Endothelial cell of umbilical vein (primary cell): ENCODE results near the gene WASF3. TPM values are rescaled to one million over a fixed set of nuclear protein-coding genes. Genes with fewer than 3 reads are reported as not detected.

Source experiments
- BruUV-seq: library from RNA; stranded (reverse); fragments of 400-500 nt; replicated peaks from 2 replicates; lab custom pipeline; 2021; lab: Mats Ljungman, UMichigan
- CTCF ChIA-PET: fragments of 300-600, 350-600 bp; sonication (Branson Sonifier 250); formaldehyde crosslinking; loops from one replicate; lab custom pipeline; 2021; ENCODE audit warnings: antibody characterized with exemption, inconsistent platforms; lab: Charles Lee
- POLR2A ChIA-PET: fragments of 300-600, 350-600 bp; sonication (Branson Sonifier 250); formaldehyde crosslinking; loops from one replicate; lab custom pipeline; 2021; ENCODE audit warnings: antibody characterized with exemption, inconsistent platforms; lab: Charles Lee
- DNase-seq: peaks from one replicate; pipeline ENCODE4 v3.0.0-alpha.2; 2011; ENCODE audit warnings: low read depth, low spot score
- FAIRE-seq: peaks from 2 replicates; lab custom pipeline; 2011; peaks lifted over from hg19 to GRCh38; lab: Jason Lieb, UNC
- H2AFZ ChIP-seq: 2 replicates; pipeline ENCODE4 v1.6.0; 2012; ENCODE audit warnings: low read depth, low read length, control low read depth, inconsistent platforms
- H3K27ac ChIP-seq: 2 replicates; pipeline ENCODE4 v1.5.1; 2011; ENCODE audit warnings: low read depth, mild to moderate bottlenecking, control low read depth, low read length, moderate library complexity; ENCODE audit not compliant: insufficient read depth
- H3K27me3 ChIP-seq, 2 experiments: 2 replicates each; pipeline versions ENCODE4 v1.6.0 to v1.6.1; 2011; ENCODE audit warnings: low read length in 2 of 2, mixed read lengths in 1 of 2; ENCODE audit not compliant: control insufficient read depth in 2 of 2, insufficient read depth in 2 of 2
- H3K36me3 ChIP-seq, 2 experiments: 2 replicates in 1 of 2; 3 replicates in 1 of 2; pipeline ENCODE4 v1.5.1; 2011; ENCODE audit warnings: low read length in 2 of 2, mild to moderate bottlenecking in 1 of 2, moderate library complexity in 1 of 2; ENCODE audit not compliant: control insufficient read depth in 2 of 2, insufficient read depth in 2 of 2; ENCODE audit errors: extremely low read depth in 1 of 2
- H3K4me1 ChIP-seq: 3 replicates; pipeline ENCODE4 v1.5.1; 2011; ENCODE audit warnings: mild to moderate bottlenecking, low read length; ENCODE audit not compliant: control insufficient read depth, insufficient read depth; ENCODE audit errors: extremely low read depth
- H3K4me2 ChIP-seq: 2 replicates; pipeline ENCODE4 v1.6.1; 2011; ENCODE audit warnings: low read length, control low read depth, mixed read lengths; ENCODE audit not compliant: insufficient read depth
- H3K4me3 ChIP-seq, 3 experiments: fragments of 200-600 bp in 1 of 3; sonication (generic), shearing (Covaris generic) in 1 of 3; replicated peaks in 1 of 3; 2 replicates each; pipeline ENCODE4 v1.5.1; 2011 to 2016; ENCODE audit warnings: control low read depth in 3 of 3, low read length in 3 of 3, mild to moderate bottlenecking in 2 of 3, inconsistent platforms in 1 of 3, low read depth in 1 of 3, moderate library complexity in 1 of 3; ENCODE audit not compliant: insufficient read depth in 1 of 3
- H3K79me2 ChIP-seq: 2 replicates; pipeline ENCODE4 v1.6.0; 2012; ENCODE audit warnings: low read length, inconsistent platforms; ENCODE audit not compliant: control insufficient read depth, insufficient read depth
- H3K9ac ChIP-seq: replicated peaks from 2 replicates; pipeline ENCODE3; 2011; ENCODE audit warnings: low read length, control low read depth; ENCODE audit not compliant: insufficient read depth; ENCODE audit errors: extremely low read depth
- H3K9me1 ChIP-seq: replicated peaks from 3 replicates; pipeline ENCODE4 v1.6.0; 2011; ENCODE audit warnings: mild to moderate bottlenecking, low read length; ENCODE audit not compliant: control insufficient read depth, insufficient read depth; ENCODE audit errors: extremely low read depth
- H3K9me3 ChIP-seq: replicated peaks from 2 replicates; pipeline ENCODE4 v1.5.1; 2012; ENCODE audit warnings: low read length, inconsistent platforms; ENCODE audit not compliant: control insufficient read depth, insufficient read depth
- H4K20me1 ChIP-seq: replicated peaks from 2 replicates; pipeline ENCODE3; 2011; ENCODE audit warnings: mild to moderate bottlenecking, low read length; ENCODE audit not compliant: control insufficient read depth, insufficient read depth; ENCODE audit errors: extremely low read depth
- EZH2 ChIP-seq: IDR thresholded peaks from 2 replicates; pipeline ENCODE4 v1.6.1; 2012; ENCODE audit warnings: borderline replicate concordance, low read depth, mild to moderate bottlenecking, moderate library complexity, low read length, inconsistent platforms; ENCODE audit not compliant: severe bottlenecking
- FOS ChIP-seq: IDR thresholded peaks from 2 replicates; pipeline ENCODE4 v1.6.1; 2011; ENCODE audit warnings: mild to moderate bottlenecking, low read length, moderate library complexity, borderline replicate concordance; ENCODE audit not compliant: insufficient read depth
- GATA2 ChIP-seq: IDR thresholded peaks from 2 replicates; pipeline ENCODE4 v1.7.0; 2011; ENCODE audit warnings: low read depth, mild to moderate bottlenecking, moderate library complexity, mixed read lengths, low read length; ENCODE audit not compliant: insufficient read length, insufficient read depth
- JUN ChIP-seq: IDR thresholded peaks from 2 replicates; pipeline ENCODE4 v1.6.1; 2011; ENCODE audit warnings: borderline replicate concordance, low read depth; ENCODE audit not compliant: insufficient read length, insufficient read depth
- POLR2A ChIP-seq: IDR thresholded peaks from 2 replicates; pipeline ENCODE4 v1.6.1; 2012; ENCODE audit warnings: low read depth, mild to moderate bottlenecking, control low read depth, low read length
- POLR2AphosphoS5 ChIP-seq: IDR thresholded peaks from 2 replicates; pipeline ENCODE4 v1.6.1; 2012; ENCODE audit warnings: low read depth, mild to moderate bottlenecking, control low read depth, low read length, moderate library complexity; ENCODE audit not compliant: insufficient read depth
- dilution Hi-C: fragments of 300-500 bp; cut with MboI; formaldehyde crosslinking; loops from one replicate; pipeline ENCODE4 v1.15.0; 2019; ENCODE audit warnings: low sequenced_read_pairs; ENCODE audit not compliant: extremely low pct_ligation_motif_present
- intact Hi-C: fragments of 100-400 bp; cut with micrococcal nuclease; formaldehyde crosslinking; loops from one replicate; pipeline ENCODE4 v1.10.0; 2022
- polyA plus RNA-seq, 4 experiments: library from polyadenylated mRNA; depleted of rRNA in 3 of 4; stranded (reverse) in 3 of 4; unstranded in 1 of 4; fragments of >200 nt; gene quantifications; 2 replicates each; pipeline versions ENCODE4 v1.2.1 to v1.2.3, GENCODE V29; 2011 to 2012; ENCODE audit warnings: missing spikeins in 1 of 4
- total RNA-seq: library from RNA; stranded (reverse); gene quantifications from 2 replicates; pipeline ENCODE4 v1.2.3, GENCODE V29; 2021
- TF ChIP-seq, protein P1 (sequence below), 2 donors: IDR thresholded peaks; 1 replicate in 1 of 2; 2 replicates in 1 of 2; pipeline ENCODE4 v1.5.1; 2011; ENCODE audit warnings: low read length in 2 of 2, mild to moderate bottlenecking in 2 of 2, moderate library complexity in 2 of 2, control low read depth in 1 of 2, inconsistent platforms in 1 of 2, low read depth in 1 of 2; ENCODE audit not compliant: insufficient read depth in 1 of 2; ENCODE audit errors: extremely low read depth in 1 of 2

The WASF3 gene
- total and polyA plus RNA-seq, 2 donors (not counting 3 experiments of a cell fraction or from before 2014, with no cell fraction given) = 18.5 to 32.4 TPM

DNA sequence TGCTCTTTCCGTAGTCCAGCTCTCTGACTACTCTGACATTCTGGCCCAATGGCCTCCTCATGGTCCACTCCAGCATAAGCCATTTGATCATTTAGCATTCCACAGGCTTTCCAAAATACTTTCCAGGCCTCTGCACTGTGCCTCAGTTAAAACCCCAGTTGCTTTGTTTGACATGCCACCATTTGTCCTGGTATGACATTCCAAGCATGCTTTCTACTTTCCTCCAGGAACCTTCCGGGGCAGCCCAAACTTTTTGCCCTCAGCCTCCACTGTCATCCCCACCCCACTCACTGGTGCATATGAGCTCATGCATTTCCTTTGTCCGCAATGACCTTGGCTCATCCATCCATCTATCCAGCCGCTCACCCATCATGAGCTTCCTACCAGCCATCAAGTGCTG lies 41.8 kb upstream of the WASF3 start:
- Histone ChIP-seq H3K36me3 (no peaks in the 10 kb centered on the region), H3K9ac (no peak overlapping the region), H3K79me2 (no peaks in the 10 kb centered on the region), H2AFZ (no peak overlapping the region), H3K9me3 (no peaks in the 10 kb centered on the region), H3K27ac (no peak overlapping the region), H3K4me1 (no peaks in the 10 kb centered on the region), H4K20me1 (no peaks in the 10 kb centered on the region), H3K4me2 (no peak overlapping the region), H3K4me3 (no peak overlapping the region), H3K9me1 (no peaks in the 10 kb centered on the region), H3K27me3 (peaks cover 9 to 11% of the 10 kb centered on the region in 2 experiments)
- no TSS peak for BruUV-seq
- intact Hi-C loops (no loop called here), dilution Hi-C loops (no loop called here)
- ChIA-PET POLR2A (no interaction called here), CTCF (interaction anchor here (1.1 kb wide), 1 partner anchor 19 kb away, joined by 3 read pairs; no protein-coding TSS in a partner anchor)
- TF ChIP-seq JUN = no peak
- TF ChIP-seq, protein P1, sequence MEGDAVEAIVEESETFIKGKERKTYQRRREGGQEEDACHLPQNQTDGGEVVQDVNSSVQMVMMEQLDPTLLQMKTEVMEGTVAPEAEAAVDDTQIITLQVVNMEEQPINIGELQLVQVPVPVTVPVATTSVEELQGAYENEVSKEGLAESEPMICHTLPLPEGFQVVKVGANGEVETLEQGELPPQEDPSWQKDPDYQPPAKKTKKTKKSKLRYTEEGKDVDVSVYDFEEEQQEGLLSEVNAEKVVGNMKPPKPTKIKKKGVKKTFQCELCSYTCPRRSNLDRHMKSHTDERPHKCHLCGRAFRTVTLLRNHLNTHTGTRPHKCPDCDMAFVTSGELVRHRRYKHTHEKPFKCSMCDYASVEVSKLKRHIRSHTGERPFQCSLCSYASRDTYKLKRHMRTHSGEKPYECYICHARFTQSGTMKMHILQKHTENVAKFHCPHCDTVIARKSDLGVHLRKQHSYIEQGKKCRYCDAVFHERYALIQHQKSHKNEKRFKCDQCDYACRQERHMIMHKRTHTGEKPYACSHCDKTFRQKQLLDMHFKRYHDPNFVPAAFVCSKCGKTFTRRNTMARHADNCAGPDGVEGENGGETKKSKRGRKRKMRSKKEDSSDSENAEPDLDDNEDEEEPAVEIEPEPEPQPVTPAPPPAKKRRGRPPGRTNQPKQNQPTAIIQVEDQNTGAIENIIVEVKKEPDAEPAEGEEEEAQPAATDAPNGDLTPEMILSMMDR (IDR thresholded peaks at IDR 0.05; ENCODE audit: extremely low read depth in 1 of 2, insufficient read depth in 1 of 2, low read depth in 1 of 2, low read length in 2 of 2) = no peak
- TF ChIP-seq FOS = no peak
- no peak for TF ChIP-seq POLR2AphosphoS5
- no peak for TF ChIP-seq GATA2
- no peak for TF ChIP-seq EZH2
- TF ChIP-seq POLR2A = no peak
- FAIRE-seq (no peak), DNase-seq (no peak)
